Breast epithelium (tissue), 4 donors: ENCODE data around the gene PDE6A. TPM values are rescaled to one million over a fixed set of nuclear protein-coding genes. Genes with fewer than 3 reads are reported as not detected.

Experiments used
- DNase-seq, 2 donors: peaks; one replicate each; pipeline ENCODE4 v3.0.0-alpha.2; 2019; ENCODE audit warnings: low spot score in 2 of 2
- H3K27ac ChIP-seq, 2 donors: fragments of 200-600 bp; sonication (generic) in 1 of 2; one replicate each; pipeline ENCODE4 v1.5.1; 2016 to 2019; ENCODE audit warnings: mild to moderate bottlenecking in 1 of 2
- H3K27me3 ChIP-seq, 2 donors: fragments of 200-600 bp; sonication (generic) in 1 of 2; one replicate each; pipeline versions ENCODE4 v1.5.1 to v1.6.0; 2017 to 2019; ENCODE audit warnings: control low read depth in 1 of 2, mild to moderate bottlenecking in 1 of 2
- H3K36me3 ChIP-seq: fragments of 200-600 bp; one replicate; pipeline ENCODE4 v1.5.1; 2019
- H3K4me1 ChIP-seq, 2 donors: fragments of 200-600 bp; sonication (generic); one replicate each; pipeline ENCODE4 v1.5.1; 2016 to 2019; ENCODE audit warnings: control low read depth in 1 of 2
- H3K4me3 ChIP-seq, 3 donors: fragments of 200-600 bp; sonication (generic); 1 replicate in 2 of 3; 2 replicates in 1 of 3; pipeline ENCODE4 v1.5.1; 2016 to 2019; ENCODE audit warnings: mild to moderate bottlenecking in 3 of 3, moderate library complexity in 2 of 3
- H3K9me3 ChIP-seq, 2 donors: fragments of 200-600 bp; sonication (generic) in 1 of 2; one replicate each; pipeline ENCODE4 v1.5.1; 2016 to 2019; ENCODE audit warnings: control low read depth in 1 of 2
- CTCF ChIP-seq, 3 donors: fragments of 450-650 bp; IDR thresholded peaks; one replicate each; pipeline ENCODE4 v1.5.1; 2016 to 2017; ENCODE audit warnings: antibody characterized with exemption in 3 of 3, mild to moderate bottlenecking in 3 of 3, moderate library complexity in 3 of 3
- POLR2A ChIP-seq: fragments of 450-650 bp; IDR thresholded peaks from one replicate; pipeline ENCODE4 v1.6.1; 2016; ENCODE audit warnings: antibody characterized with exemption, mild to moderate bottlenecking, moderate library complexity
- POLR2AphosphoS5 ChIP-seq, 3 donors: sonication (generic); formaldehyde crosslinking; IDR thresholded peaks; one replicate each; pipeline ENCODE4 v1.6.1; 2017; ENCODE audit warnings: antibody characterized with exemption in 3 of 3
- intact Hi-C: fragments of 100-400 bp; cut with DNase I; formaldehyde crosslinking; loops from one replicate; pipeline ENCODE4 v1.15.1; 2023; ENCODE audit warnings: low total_unique reads
- total RNA-seq, 3 donors: library from RNA; depleted of rRNA; stranded (reverse); fragments of >200 nt; gene quantifications; one replicate each; pipeline ENCODE4 v1.1.0, GENCODE V29; 2016

The PDE6A gene
- total RNA-seq, 3 donors from 2014 or later = under 0.01 to 0.15 TPM; not detected in 1

- TF ChIP-seq POLR2A (no peak), POLR2AphosphoS5 (IDR thresholded peaks at IDR 0.05) (no peak), CTCF (IDR thresholded peaks at IDR 0.05) (no peak)
- Histone ChIP-seq H3K9me3 (no peaks in the 10 kb centered on the region), H3K36me3 (no peaks in the 10 kb centered on the region), H3K4me1 (no peaks in the 10 kb centered on the region), H3K4me3 (no peak overlapping the region), H3K27ac (no peak overlapping the region), H3K27me3 (no peaks in the 10 kb centered on the region)
- intact Hi-C loops = loop anchor here (5.0 to 10.0 kb wide), 2 partner anchors 148 to 879 kb away; no protein-coding TSS in a partner anchor
- DNase-seq = no peak
These were observed 108.0 kb downstream of the PDE6A start for GRCh38 chr5:149836451-149837139.

GRCh38 chr5:149834246-149834855 lies 110.2 kb downstream of the PDE6A start:
- TF ChIP-seq POLR2AphosphoS5 (IDR thresholded peaks at IDR 0.05) (no peak), POLR2A (no peak), CTCF (IDR thresholded peaks at IDR 0.05) (peak; percentile 49 to 77 (median 67))
- no peaks in the 10 kb centered on the region for H3K9me3 ChIP-seq
- H3K4me3 ChIP-seq = no peak overlapping the region
- intact Hi-C loops = loop anchor here (10.0 kb wide), 1 partner anchor 150 kb away; no protein-coding TSS in a partner anchor
- H3K36me3 ChIP-seq = no peaks in the 10 kb centered on the region
- H3K4me1 ChIP-seq = no peaks in the 10 kb centered on the region
- DNase-seq = peak in 1 of 2 donors; percentile 46
- H3K27ac ChIP-seq = no peak overlapping the region
- no peaks in the 10 kb centered on the region for H3K27me3 ChIP-seq

GRCh38 chr5:149833116-149833827 lies 111.3 kb downstream of the PDE6A start:
- intact Hi-C loops = loop anchor here (10.0 kb wide), 1 partner anchor 152 kb away; no protein-coding TSS in a partner anchor
- Histone ChIP-seq H3K4me1 (no peaks in the 10 kb centered on the region), H3K4me3 (no peak overlapping the region), H3K36me3 (no peaks in the 10 kb centered on the region), H3K9me3 (no peaks in the 10 kb centered on the region), H3K27me3 (no peaks in the 10 kb centered on the region), H3K27ac (no peak overlapping the region)
- TF ChIP-seq POLR2A = no peak
- TF ChIP-seq CTCF (IDR thresholded peaks at IDR 0.05) = no peak
- DNase-seq = no peak

GRCh38 chr5:149832636-149833035 lies 112.0 kb downstream of the PDE6A start:
- Histone ChIP-seq H3K27me3 (no peaks in the 10 kb centered on the region), H3K4me3 (no peak overlapping the region), H3K27ac (no peak overlapping the region), H3K36me3 (no peaks in the 10 kb centered on the region), H3K9me3 (no peaks in the 10 kb centered on the region), H3K4me1 (no peaks in the 10 kb centered on the region)
- DNase-seq = no peak
- TF ChIP-seq POLR2A (no peak), POLR2AphosphoS5 (IDR thresholded peaks at IDR 0.05) (no peak), CTCF (IDR thresholded peaks at IDR 0.05) (no peak)
- intact Hi-C loops = loop anchor here (10.0 kb wide), 1 partner anchor 152 kb away; no protein-coding TSS in a partner anchor
